G401.6 (cell line): ENCODE results near the gene PYURF.

Source experiments
- FAIRE-seq: peaks from 2 replicates; lab custom pipeline; 2012; peaks lifted over from hg19 to GRCh38; lab: Jason Lieb, UNC

Gene PYURF

DNA sequence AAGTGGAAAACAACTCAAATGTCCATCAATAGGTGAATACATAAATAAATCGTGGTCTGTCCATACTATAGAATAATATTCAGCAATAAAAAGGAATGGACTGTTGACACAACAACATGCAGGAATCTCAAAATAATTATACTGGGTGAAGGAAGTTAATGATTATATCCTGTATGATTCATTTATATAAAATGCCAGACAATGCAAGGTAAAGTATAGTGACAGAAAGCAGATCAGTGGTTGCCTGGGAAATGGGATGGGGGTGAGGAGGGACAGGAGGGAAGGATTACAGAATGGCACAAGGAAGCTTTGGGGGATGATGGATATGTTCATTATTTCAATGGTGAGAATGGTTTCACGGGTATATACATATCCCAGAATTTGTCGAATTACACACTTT, 12.3 kb downstream of the PYURF start:
- FAIRE-seq = no peak

DNA sequence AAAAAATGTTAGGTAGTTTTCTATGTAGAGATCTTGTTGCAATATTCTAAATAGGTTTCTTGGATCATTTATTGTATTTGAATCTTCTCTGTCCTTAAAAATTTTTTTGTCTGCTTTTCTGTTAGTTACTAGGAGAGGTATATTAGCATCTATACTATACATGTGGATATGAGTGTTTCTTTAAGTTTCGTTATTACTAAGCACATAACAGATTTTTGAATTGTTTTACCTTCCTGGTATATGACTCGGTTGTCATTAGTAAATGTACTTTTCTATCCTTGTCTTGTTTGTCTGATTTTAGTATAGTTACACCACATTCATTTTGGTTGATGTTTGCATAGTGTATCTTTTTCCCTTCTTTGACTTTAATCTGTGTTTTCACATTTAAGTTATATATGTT, 20.2 kb downstream of the PYURF start:
- FAIRE-seq = no peak

DNA sequence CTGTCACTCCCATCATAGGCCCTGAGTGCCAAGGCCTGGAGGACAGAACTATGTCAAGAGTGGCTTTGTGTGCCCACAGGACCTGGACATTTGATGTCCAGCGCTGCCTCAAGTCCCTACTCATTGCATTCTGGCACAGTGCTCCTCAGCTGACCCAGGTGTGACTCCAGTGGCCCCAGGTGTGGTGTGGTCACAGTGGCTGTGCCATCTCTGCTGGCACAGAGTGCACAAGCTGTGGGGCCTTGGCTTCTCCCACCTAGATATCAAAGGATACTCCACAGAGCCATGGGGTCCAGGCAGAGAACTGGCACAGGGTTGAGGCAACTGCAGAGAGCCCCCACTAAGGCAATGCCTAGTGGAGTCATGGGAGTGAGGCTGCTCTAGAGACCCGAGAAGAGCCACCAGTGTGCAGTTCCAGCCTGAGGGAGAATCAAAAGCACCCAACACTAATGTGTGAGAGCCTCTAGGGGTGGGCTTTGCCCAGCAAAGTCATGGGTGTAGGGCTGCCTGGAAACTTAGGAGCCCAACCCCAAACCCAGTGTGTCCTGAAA, 25.6 kb downstream of the PYURF start:
- FAIRE-seq = no peak

DNA sequence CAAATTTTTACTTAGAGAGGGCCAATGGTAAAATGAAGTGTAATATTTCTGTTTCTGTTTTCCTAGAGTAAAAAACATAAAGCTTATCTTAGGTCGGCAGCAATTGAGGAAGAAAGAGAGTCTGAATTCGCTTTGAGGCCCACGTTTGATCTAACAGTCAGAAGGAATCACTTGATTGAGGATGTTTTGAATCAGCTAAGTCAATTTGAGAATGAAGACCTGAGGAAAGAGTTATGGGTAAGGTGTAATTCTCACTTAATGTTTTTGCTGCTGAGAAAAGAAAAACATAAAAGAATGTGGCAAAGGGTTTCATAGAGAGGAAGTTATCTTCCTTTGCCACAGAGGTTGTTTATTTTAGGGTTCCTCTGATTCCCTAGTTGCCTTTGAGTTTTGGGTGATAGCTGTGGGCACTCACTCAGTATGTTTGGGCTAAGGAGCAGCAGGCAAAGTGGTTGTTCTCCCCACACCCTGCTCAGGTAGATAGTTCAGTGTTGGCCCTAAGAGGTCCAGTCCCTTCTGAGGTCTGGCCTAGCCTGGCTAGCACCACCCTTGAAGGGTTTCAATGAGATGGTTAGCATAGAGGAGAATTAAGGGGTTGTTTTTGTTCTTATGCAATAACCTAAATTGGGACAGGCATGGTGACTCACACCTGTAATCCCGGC, 34.3 kb downstream of the PYURF start:
- FAIRE-seq = no peak

DNA sequence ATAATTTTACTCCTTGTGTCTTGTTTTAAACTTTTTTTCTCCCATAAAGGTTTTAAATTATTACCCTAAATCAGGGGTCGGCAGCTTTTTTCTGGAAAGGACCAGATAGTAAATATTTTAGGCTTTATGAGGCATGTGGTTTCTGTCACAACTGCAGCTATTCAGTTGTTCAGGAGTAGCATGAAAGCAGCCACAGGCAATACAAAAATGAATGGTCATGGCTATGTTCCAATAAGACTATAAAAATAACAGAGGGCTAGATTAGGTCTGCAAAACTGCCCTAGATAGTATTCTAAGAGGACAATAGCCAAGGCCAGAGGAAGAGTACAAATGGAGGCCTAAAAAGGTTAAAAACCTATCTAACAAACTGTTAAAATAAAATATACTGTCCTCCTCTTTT, 42.0 kb downstream of the PYURF start:
- FAIRE-seq = no peak

DNA sequence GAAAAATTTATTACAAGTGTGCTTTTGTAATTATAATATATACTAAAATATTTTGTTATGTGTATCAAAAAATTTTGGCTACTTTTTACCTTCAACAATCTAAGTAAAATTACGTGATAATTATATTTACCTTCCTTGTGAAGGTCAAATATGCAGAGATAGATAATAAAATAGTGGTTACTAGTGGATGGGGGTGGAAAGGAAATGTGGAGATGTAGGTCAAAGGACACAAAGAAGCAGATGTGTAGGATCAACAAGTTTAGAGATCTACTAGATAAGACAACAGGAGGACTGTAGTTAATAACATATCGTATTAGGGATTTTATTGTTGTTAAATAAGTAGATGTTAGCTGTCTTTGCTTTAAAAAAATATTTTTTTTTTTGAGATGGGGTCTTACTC, 45.3 kb downstream of the PYURF start:
- peak; percentile 37 for FAIRE-seq

DNA sequence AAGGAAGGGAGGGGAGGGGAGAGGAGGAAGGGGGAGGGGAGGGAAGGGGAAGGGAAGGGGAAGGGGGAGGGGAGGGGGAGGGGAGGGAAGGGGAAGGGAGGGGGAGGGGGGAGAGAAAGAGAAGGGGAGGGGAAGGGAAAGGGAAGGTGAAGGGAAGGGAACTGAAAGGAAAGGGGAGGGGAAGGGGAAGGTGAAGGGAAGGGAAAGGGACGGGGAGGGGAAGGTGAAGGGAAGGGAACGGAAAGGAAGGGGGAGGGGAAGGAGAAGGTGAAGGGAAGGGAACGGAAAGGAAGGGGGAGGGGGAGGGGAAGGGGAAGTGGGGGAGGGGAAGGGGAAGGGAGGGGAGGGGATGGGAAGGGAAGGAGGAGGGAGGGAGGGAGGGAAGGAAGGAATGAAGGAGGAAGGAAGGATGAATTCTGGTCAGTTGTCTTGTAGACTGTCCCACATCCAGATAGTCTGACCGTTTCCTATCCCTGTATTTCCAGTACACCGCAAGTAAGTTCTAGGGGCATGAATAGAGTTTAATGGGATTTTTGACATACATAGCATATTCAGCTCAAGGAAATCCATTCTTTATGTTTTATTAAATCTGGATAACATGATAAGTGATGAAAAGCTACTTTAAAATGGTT, 46.2 kb downstream of the PYURF start:
- FAIRE-seq = no peak
